Caco-2 (cell line): Measurements from ENCODE around the gene S100A16. TPM values are rescaled to one million over a fixed set of nuclear protein-coding genes. Genes with fewer than 3 reads are reported as not detected.
"Not testable (repeated sequence)": the region's sequence is repeated elsewhere in the genome, so short reads cannot be mapped to it uniquely, and the experiment has no call there.

ENCODE experiments used
- BruUV-seq: library from RNA; stranded (reverse); fragments of 400-500 nt; replicated peaks from 2 replicates; lab custom pipeline; 2021; lab: Mats Ljungman, UMichigan
- CTCF ChIA-PET: fragments of 300-600 bp; sonication (Branson Sonifier 250); formaldehyde crosslinking; loops from one replicate; lab custom pipeline; 2022; ENCODE audit warnings: antibody characterized with exemption; lab: Charles Lee
- POLR2A ChIA-PET: fragments of 300-600 bp; sonication (Branson Sonifier 250); formaldehyde crosslinking; loops from one replicate; lab custom pipeline; 2022; ENCODE audit warnings: antibody characterized with exemption; lab: Charles Lee
- DNase-seq, 2 experiments: peaks; one replicate each; pipeline versions ENCODE4 v3.0.0 to v3.0.0-alpha.2; 2020 to 2022
- H3K27me3 ChIP-seq: replicated peaks from 2 replicates; pipeline ENCODE4 v1.6.0; 2011; ENCODE audit warnings: low read length; ENCODE audit not compliant: control insufficient read depth, insufficient read depth
- H3K36me3 ChIP-seq: 2 replicates; pipeline ENCODE4 v1.5.1; 2011; ENCODE audit warnings: low read length; ENCODE audit not compliant: control insufficient read depth, insufficient read depth
- H3K4me1 ChIP-seq: fragments of 250-450 bp; sonication (Bioruptor Pico); 2 replicates; pipeline ENCODE4 v1.5.1; 2020; ENCODE audit warnings: mild to moderate bottlenecking
- H3K4me3 ChIP-seq: 2 replicates; pipeline ENCODE4 v1.5.1; 2011; ENCODE audit warnings: low read depth, mild to moderate bottlenecking, control low read depth, low read length
- H3K9me3 ChIP-seq: fragments of 250-450 bp; sonication (Bioruptor Pico); 2 replicates; pipeline ENCODE4 v1.5.1; 2020; ENCODE audit warnings: mild to moderate bottlenecking, moderate library complexity
- H3K27ac Mint-ChIP-seq: one replicate; pipeline ENCODE4 v1.8.0; 2022; ENCODE audit warnings: mixed read lengths; ENCODE audit not compliant: unreplicated experiment
- H3K27me3 Mint-ChIP-seq: one replicate; pipeline ENCODE4 v1.8.0; 2022; ENCODE audit warnings: mixed read lengths; ENCODE audit not compliant: insufficient read depth, unreplicated experiment
- H3K36me3 Mint-ChIP-seq: one replicate; pipeline ENCODE4 v1.8.0; 2022; ENCODE audit warnings: mild to moderate bottlenecking, mixed read lengths; ENCODE audit not compliant: insufficient read depth, unreplicated experiment
- H3K4me1 Mint-ChIP-seq: one replicate; pipeline ENCODE4 v1.8.0; 2022; ENCODE audit warnings: low read depth, mixed read lengths; ENCODE audit not compliant: unreplicated experiment
- H3K4me3 Mint-ChIP-seq: one replicate; pipeline ENCODE4 v1.8.0; 2022; ENCODE audit warnings: mild to moderate bottlenecking, moderate library complexity, mixed read lengths; ENCODE audit not compliant: unreplicated experiment
- H3K9me3 Mint-ChIP-seq: one replicate; pipeline ENCODE4 v1.8.0; 2022; ENCODE audit warnings: mixed read lengths; ENCODE audit not compliant: unreplicated experiment
- CTCF ChIP-seq, 2 experiments: fragments of 200-600 bp in 1 of 2; IDR thresholded peaks; 1 replicate in 1 of 2; 2 replicates in 1 of 2; pipeline versions ENCODE4 v1.5.1 to v1.8.0; 2011 to 2022; ENCODE audit warnings: antibody characterized with exemption in 1 of 2, control low read depth in 1 of 2, inconsistent platforms in 1 of 2, low read depth in 1 of 2, low read length in 1 of 2, mild to moderate bottlenecking in 1 of 2, moderate library complexity in 1 of 2; ENCODE audit not compliant: insufficient read depth in 1 of 2, severe bottlenecking in 1 of 2, unreplicated experiment in 1 of 2
- intact Hi-C: fragments of 100-400 bp; cut with micrococcal nuclease; formaldehyde crosslinking; loops from one replicate; pipeline ENCODE4 v1.10.0; 2022; ENCODE audit not compliant: unreplicated experiment
- total RNA-seq: library from RNA; stranded (reverse); gene quantifications from 2 replicates; pipeline ENCODE4 v1.2.3, GENCODE V29; 2022

S100A16 gene
- total RNA-seq, 1 experiment from 2014 or later = 243 TPM

GRCh38 chr1:153563991-153564390 is 48.9 kb downstream of the S100A16 start:
- CTCF ChIA-PET = interaction anchor here (0.6 kb wide), 1 partner anchor 164 kb away, joined by 3 read pairs; the partner anchor contains the start of gene INTS3

GRCh38 chr1:153563483-153563901 is 49.4 kb downstream of the S100A16 start:
- POLR2A ChIA-PET = no interaction called here

More at GRCh38 chr1:153563991-153564390, 48.9 kb downstream of the S100A16 start:
- no peak for DNase-seq
- Mint-ChIP-seq H3K27ac (peak overlapping the region; percentile 98), H3K27me3 (no peaks in the 10 kb centered on the region), H3K9me3 (no peaks in the 10 kb centered on the region), H3K4me1 (peaks cover 39% of the 10 kb centered on the region), H3K36me3 (peaks cover 15% of the 10 kb centered on the region), H3K4me3 (no peak overlapping the region)
- intact Hi-C loops = loop anchor here (10.0 kb wide), 1 partner anchor 209 kb away; the partner anchor contains the start of gene S100A9
- Histone ChIP-seq H3K36me3 (no peaks in the 10 kb centered on the region), H3K4me1 (peaks cover 48% of the 10 kb centered on the region), H3K27me3 (no peaks in the 10 kb centered on the region), H3K4me3 (no peak overlapping the region), H3K9me3 (no peaks in the 10 kb centered on the region)
- POLR2A ChIA-PET = no interaction called here
- TF ChIP-seq CTCF (IDR thresholded peaks at IDR 0.05; ENCODE audit: insufficient read depth in 1 of 2, low read depth in 1 of 2, low read length in 1 of 2, severe bottlenecking in 1 of 2, unreplicated experiment in 1 of 2) = no peak
- BruUV-seq = no TSS peak

GRCh38 chr1:153562021-153562420 is 50.9 kb downstream of the S100A16 start:
- POLR2A ChIA-PET, H3K4me3 Mint-ChIP-seq, H3K9me3 Mint-ChIP-seq, H3K27me3 ChIP-seq, H3K36me3 Mint-ChIP-seq, DNase-seq, H3K27ac Mint-ChIP-seq, H3K27me3 Mint-ChIP-seq, H3K9me3 ChIP-seq, H3K36me3 ChIP-seq, H3K4me3 ChIP-seq, BruUV-seq: not testable (repeated sequence)
- peaks cover 28% of the 10 kb centered on the region for H3K4me1 ChIP-seq
- CTCF ChIA-PET = interaction anchor here (0.5 kb wide), 1 partner anchor 62 kb away, joined by 4 read pairs; no protein-coding TSS in a partner anchor
- H3K4me1 Mint-ChIP-seq = peaks cover 19% of the 10 kb centered on the region
- intact Hi-C loops = loop anchor here (10.0 kb wide), 1 partner anchor 207 kb away; the partner anchor contains the start of gene S100A9

More at GRCh38 chr1:153563483-153563901, 49.4 kb downstream of the S100A16 start:
- H3K4me3 ChIP-seq = no peak overlapping the region
- peaks cover 43% of the 10 kb centered on the region for H3K4me1 ChIP-seq
- H3K36me3 Mint-ChIP-seq = peaks cover 10% of the 10 kb centered on the region
- no peak for DNase-seq
- no peaks in the 10 kb centered on the region for H3K36me3 ChIP-seq
- H3K27me3 ChIP-seq = no peaks in the 10 kb centered on the region
- no peak overlapping the region for H3K4me3 Mint-ChIP-seq
- CTCF ChIA-PET = no interaction called here
- TF ChIP-seq CTCF (IDR thresholded peaks at IDR 0.05; ENCODE audit: insufficient read depth in 1 of 2, low read depth in 1 of 2, low read length in 1 of 2, severe bottlenecking in 1 of 2, unreplicated experiment in 1 of 2) = no peak
- intact Hi-C loops = loop anchor here (10.0 kb wide), 1 partner anchor 209 kb away; the partner anchor contains the start of gene S100A9
- H3K4me1 Mint-ChIP-seq = peaks cover 34% of the 10 kb centered on the region
- peak overlapping the region; percentile 98 for H3K27ac Mint-ChIP-seq
- no TSS peak for BruUV-seq
- H3K9me3 ChIP-seq = no peaks in the 10 kb centered on the region
- no peaks in the 10 kb centered on the region for H3K9me3 Mint-ChIP-seq
- H3K27me3 Mint-ChIP-seq = no peaks in the 10 kb centered on the region
